DND-41 (cell line): ENCODE results near the gene FAM98A.

Experiments
- ATAC-seq: fragments of 200-7000 bp; cut with Tn5 transposase; 3 replicates; pipeline ENCODE4 v1.9.1; 2021; ENCODE audit warnings: low read depth; ENCODE audit not compliant: insufficient read depth
- DNase-seq: peaks from one replicate; pipeline ENCODE4 v3.0.0-alpha.2; 2020
- H2AFZ ChIP-seq: 2 replicates; pipeline ENCODE4 v1.6.0; 2012; ENCODE audit warnings: low read depth, low read length
- H3K27ac ChIP-seq: 2 replicates; pipeline ENCODE4 v1.5.1; 2012; ENCODE audit warnings: low read length, inconsistent platforms
- H3K27me3 ChIP-seq: fragments of 200-600 bp; sonication (generic); 2 replicates; pipeline ENCODE4 v1.6.0; 2012; ENCODE audit warnings: low read length, mild to moderate bottlenecking, inconsistent platforms; ENCODE audit not compliant: insufficient read depth, poor library complexity
- H3K36me3 ChIP-seq: 2 replicates; pipeline ENCODE4 v1.5.1; 2012; ENCODE audit warnings: low read length, inconsistent platforms; ENCODE audit not compliant: insufficient read depth
- H3K4me1 ChIP-seq: 2 replicates; pipeline ENCODE4 v1.5.1; 2012; ENCODE audit warnings: mild to moderate bottlenecking, low read length; ENCODE audit not compliant: insufficient read depth
- H3K4me2 ChIP-seq: 2 replicates; pipeline ENCODE4 v1.6.0; 2012; ENCODE audit warnings: mild to moderate bottlenecking, moderate library complexity, low read length, inconsistent platforms; ENCODE audit not compliant: insufficient read depth
- H3K4me3 ChIP-seq, 2 experiments: fragments of 200-600 bp in 1 of 2; shearing (Covaris generic) in 1 of 2; 2 replicates each; pipeline ENCODE4 v1.5.1; 2012 to 2016; ENCODE audit warnings: inconsistent platforms in 2 of 2, low read length in 2 of 2, mild to moderate bottlenecking in 2 of 2, low read depth in 1 of 2, moderate library complexity in 1 of 2
- H3K79me2 ChIP-seq: 2 replicates; pipeline ENCODE4 v1.6.0; 2012; ENCODE audit warnings: low read length, inconsistent platforms; ENCODE audit not compliant: insufficient read depth
- H3K9ac ChIP-seq: 2 replicates; pipeline ENCODE4 v1.6.0; 2012; ENCODE audit warnings: low read depth, mild to moderate bottlenecking, inconsistent platforms, low read length, moderate library complexity
- H3K9me3 ChIP-seq: 2 replicates; pipeline ENCODE4 v1.5.1; 2012; ENCODE audit warnings: low read length, moderate library complexity, mild to moderate bottlenecking, inconsistent platforms; ENCODE audit not compliant: insufficient read depth, severe bottlenecking
- H4K20me1 ChIP-seq: 2 replicates; pipeline ENCODE4 v1.6.0; 2012; ENCODE audit warnings: low read length; ENCODE audit not compliant: insufficient read depth
- CTCF ChIP-seq: IDR thresholded peaks from 2 replicates; pipeline ENCODE4 v1.5.1; 2012; ENCODE audit warnings: borderline replicate concordance, low read length, moderate library complexity, mild to moderate bottlenecking; ENCODE audit not compliant: poor library complexity, severe bottlenecking; ENCODE audit errors: extremely low read depth
- EZH2 ChIP-seq: IDR thresholded peaks from 3 replicates; pipeline ENCODE4 v1.6.1; 2012; ENCODE audit warnings: borderline replicate concordance, low read depth, mild to moderate bottlenecking, moderate library complexity, low read length, inconsistent platforms; ENCODE audit not compliant: severe bottlenecking

FAM98A gene

GRCh38 chr2:33599175-33599942, at the start of gene FAM98A:
FAM98A (minus strand) TSS chr2:33599299; CDS start chr2:33599221, 78 bp downstream.
- Histone ChIP-seq H2AFZ (peak within 1 kb of the TSS; percentile 84), H4K20me1 (no peaks in the 10 kb centered on the region), H3K27ac (peak within 1 kb of the TSS; percentile 76), H3K27me3 (no peaks in the 10 kb centered on the region), H3K36me3 (peaks cover 10% of the 10 kb centered on the region; the same call in 1 of the 2 replicates), H3K79me2 (peaks cover 50% of the 10 kb centered on the region), H3K4me3 (peak within 1 kb of the TSS; percentile 43 to 78; a peak in 3 of 4 replicates), H3K4me2 (peak within 1 kb of the TSS; percentile 84), H3K4me1 (peaks cover 35% of the 10 kb centered on the region), H3K9me3 (no peaks in the 10 kb centered on the region), H3K9ac (peak within 1 kb of the TSS; percentile 64)
- DNase-seq (peak; percentile 98), ATAC-seq (peak; percentile 89)
- TF ChIP-seq CTCF, result peak; percentile 30
- no peak for TF ChIP-seq EZH2

DNA sequence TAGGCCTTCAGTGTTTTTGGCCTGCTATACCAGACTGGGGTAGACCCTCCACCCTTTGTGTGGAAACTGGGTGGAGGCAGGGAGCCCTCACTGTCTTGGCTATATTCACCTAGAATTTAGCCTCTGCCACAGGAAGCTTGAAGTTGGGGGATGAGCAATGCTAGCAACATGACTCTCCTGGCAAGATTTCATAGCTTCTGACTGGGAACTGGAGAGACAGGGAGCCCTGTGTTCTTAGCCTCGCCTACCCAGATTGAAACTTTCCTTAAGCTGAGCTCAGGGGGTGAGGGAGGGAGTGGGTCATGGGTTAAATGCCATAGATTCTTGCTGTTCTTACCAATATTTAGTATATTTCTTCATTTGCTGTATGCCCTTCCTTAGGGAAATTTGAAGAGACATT, 46.8 kb upstream of the FAM98A start:
- Histone ChIP-seq H3K27me3 (no peaks in the 10 kb centered on the region), H2AFZ (no peak overlapping the region), H3K79me2 (no peaks in the 10 kb centered on the region), H3K27ac (no peak overlapping the region), H3K4me1 (no peaks in the 10 kb centered on the region), H3K9ac (no peak overlapping the region), H3K4me3 (no peak overlapping the region), H3K36me3 (no peaks in the 10 kb centered on the region), H3K9me3 (no peaks in the 10 kb centered on the region), H4K20me1 (no peaks in the 10 kb centered on the region), H3K4me2 (no peak overlapping the region)
- DNase-seq (no peak), ATAC-seq (no peak)
- no peak for TF ChIP-seq EZH2
- TF ChIP-seq CTCF, result no peak

DNA sequence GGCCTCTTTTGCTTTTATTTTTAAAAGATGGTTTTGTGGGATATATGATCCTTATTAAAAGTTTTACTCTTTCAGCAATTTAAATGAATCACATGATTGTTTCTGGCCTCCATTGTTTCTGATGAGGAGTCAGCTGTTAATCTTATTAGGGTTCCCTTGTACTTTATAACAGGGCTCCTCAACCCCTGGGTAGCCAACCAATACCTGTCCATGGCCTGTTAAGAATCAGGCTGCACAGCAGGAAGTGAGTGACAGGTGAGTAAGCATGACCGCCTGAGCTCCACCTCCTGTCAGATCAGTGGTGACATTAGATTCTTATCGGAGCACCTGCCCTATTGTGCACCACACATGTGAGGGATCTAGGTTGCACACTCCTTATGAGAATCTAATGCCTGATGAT, 45.1 kb upstream of the FAM98A start:
- no peak for ATAC-seq
- Histone ChIP-seq H4K20me1 (no peaks in the 10 kb centered on the region), H3K36me3 (no peaks in the 10 kb centered on the region), H3K27me3 (no peaks in the 10 kb centered on the region), H3K79me2 (no peaks in the 10 kb centered on the region), H3K9ac (no peak overlapping the region), H3K27ac (no peak overlapping the region), H2AFZ (no peak overlapping the region), H3K9me3 (no peaks in the 10 kb centered on the region), H3K4me2 (no peak overlapping the region), H3K4me1 (no peaks in the 10 kb centered on the region), H3K4me3 (no peak overlapping the region)
- TF ChIP-seq CTCF (no peak), EZH2 (no peak)
- DNase-seq, result no peak
